Daoy (cell line): Measurements from ENCODE around the gene CCNDBP1. TPM values are rescaled to one million over a fixed set of nuclear protein-coding genes. Genes with fewer than 3 reads are reported as not detected.
"Not testable (repeated sequence)": the region's sequence is repeated elsewhere in the genome, so short reads cannot be mapped to it uniquely, and the experiment has no call there.

ENCODE experiments used
- DNase-seq: peaks from one replicate; pipeline ENCODE4 v3.0.0-alpha.2; 2015; ENCODE audit warnings: low read depth
- total RNA-seq: library from RNA; depleted of rRNA; stranded (reverse); fragments of >200 nt; shearing (Covaris generic); gene quantifications from 2 replicates; pipeline ENCODE4 v1.2.3, GENCODE V29; 2014

CCNDBP1 gene
- total RNA-seq, 1 experiment from 2014 or later = 38.5 TPM

- peak; percentile 28 for DNase-seq
These were observed 30.8 kb downstream of the CCNDBP1 start for GRCh38 chr15:43215961-43216360.

GRCh38 chr15:43218908-43219706, 33.9 kb downstream of the CCNDBP1 start:
- DNase-seq = peak; percentile 73

GRCh38 chr15:43219929-43220928, 35.0 kb downstream of the CCNDBP1 start:
- DNase-seq = no peak

- DNase-seq = no peak
These were observed 35.8 kb downstream of the CCNDBP1 start, which contains the start of gene EPB42 for GRCh38 chr15:43220991-43221403. Gene EPB42 (minus strand): TSS chr15:43221018. CDS start chr15:43220825, 193 bp downstream.

GRCh38 chr15:43221422-43221821, 36.2 kb downstream of the CCNDBP1 start:
- DNase-seq = no peak

GRCh38 chr15:43225201-43225949, 40.2 kb downstream of the CCNDBP1 start:
- DNase-seq = peak; percentile 57

GRCh38 chr15:43225950-43226255, 40.7 kb downstream of the CCNDBP1 start:
- DNase-seq = not testable (repeated sequence)

- DNase-seq = no peak
These were observed 41.5 kb downstream of the CCNDBP1 start for GRCh38 chr15:43226436-43227305.

GRCh38 chr15:43229977-43230376, 44.8 kb downstream of the CCNDBP1 start:
- DNase-seq = no peak

- DNase-seq = no peak
These were observed 45.5 kb downstream of the CCNDBP1 start for GRCh38 chr15:43230640-43231115.

GRCh38 chr15:43232289-43232874, 47.2 kb downstream of the CCNDBP1 start:
- no peak for DNase-seq

- no peak for DNase-seq
These were observed 50.3 kb downstream of the CCNDBP1 start for GRCh38 chr15:43235536-43235935.

GRCh38 chr15:43237842-43238470, 52.8 kb downstream of the CCNDBP1 start:
- DNase-seq = no peak

- no peak for DNase-seq
These were observed 53.5 kb downstream of the CCNDBP1 start for GRCh38 chr15:43238671-43239131.

- peak; percentile 68 for DNase-seq
These were observed 54.7 kb downstream of the CCNDBP1 start for GRCh38 chr15:43239732-43240491.

GRCh38 chr15:43241100-43241499, 55.9 kb downstream of the CCNDBP1 start:
- DNase-seq = no peak

GRCh38 chr15:43242616-43243015, 57.4 kb downstream of the CCNDBP1 start:
- DNase-seq = no peak

- no peak for DNase-seq
These were observed 57.9 kb downstream of the CCNDBP1 start for GRCh38 chr15:43243020-43243645.
